ENCODE results near the gene OR10J1. TPM values are rescaled to one million over a fixed set of nuclear protein-coding genes. Genes with fewer than 3 reads are reported as not detected.

OR10J1 gene
- polyA plus RNA-seq, 1 donor (not counting 4 experiments of a cell fraction or from before 2014, with no cell fraction given): not detected

DNA sequence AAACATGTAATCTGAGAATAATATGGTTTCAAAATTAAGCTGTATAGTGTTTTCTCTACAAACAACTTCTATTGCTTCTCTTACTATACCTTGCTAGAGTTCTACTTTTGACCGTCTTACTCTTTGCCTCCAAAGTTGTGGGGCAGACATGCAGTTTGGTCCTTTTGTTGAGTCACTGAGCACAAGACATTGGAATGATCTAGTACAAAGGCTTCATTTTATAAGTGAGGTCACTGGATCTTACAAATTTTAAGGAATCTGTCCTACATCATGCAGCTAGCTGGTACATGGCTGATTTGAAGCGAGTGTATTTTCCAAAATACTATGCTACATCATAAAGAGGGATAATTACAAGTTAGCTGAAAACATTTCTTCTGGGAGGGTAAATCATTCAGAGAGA is 28.8 kb downstream of the OR10J1 start:
- TF ChIP-seq CTCF (optimal IDR thresholded peaks at IDR 0.05 in 1 of 3, IDR thresholded peaks at IDR 0.05 in 1 of 3, conservative IDR thresholded peaks at IDR 0.05 in 1 of 3; ENCODE audit: extremely low read depth in 1 of 3, insufficient read depth in 2 of 3, low read length in 3 of 3) (no peak), EZH2 (IDR thresholded peaks at IDR 0.05; ENCODE audit: low read length) (no peak)
- FAIRE-seq: no peak

DNA sequence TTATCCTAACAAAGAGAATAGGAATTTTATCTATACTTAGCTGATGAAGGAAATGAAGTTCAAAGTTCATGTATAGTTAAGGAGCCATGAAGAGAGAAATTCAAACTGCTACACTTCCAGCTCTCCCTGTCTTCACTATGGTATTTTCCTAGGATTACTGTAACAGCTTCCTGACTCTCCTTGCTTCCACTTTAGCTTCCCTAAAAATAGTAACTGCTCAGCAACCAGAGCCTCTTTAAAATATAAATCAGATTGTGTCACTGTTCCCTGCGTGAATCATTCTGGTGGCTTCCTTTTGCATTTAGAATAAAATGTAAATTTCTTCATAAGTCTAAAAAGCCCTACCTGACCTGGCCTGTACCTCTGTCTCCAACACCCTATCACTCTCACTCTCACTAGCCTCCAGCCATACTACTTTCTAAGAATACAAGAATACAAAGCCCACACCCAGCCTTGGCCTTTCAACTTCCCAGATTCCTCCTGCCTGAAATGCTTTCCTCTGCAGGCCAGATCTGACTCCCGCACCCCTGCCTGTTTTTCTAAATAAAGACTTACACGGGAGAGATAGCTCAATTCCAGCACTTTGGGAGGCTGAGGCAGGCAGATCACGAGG is 30.5 kb downstream of the OR10J1 start:
- Histone ChIP-seq H3K36me3 (ENCODE audit: control insufficient read depth in 2 of 2, extremely low read depth in 1 of 2, insufficient read depth in 2 of 2, low read length in 2 of 2) (no peaks in the 10 kb centered on the region), H3K4me2 (ENCODE audit: control insufficient read depth, extremely low read depth, insufficient read depth, low read depth, low read length) (no peak overlapping the region), H3K4me3 (ENCODE audit: control insufficient read depth in 2 of 3, extremely low read depth in 1 of 3, insufficient read depth in 2 of 3, low read depth in 1 of 3, low read length in 3 of 3) (no peak overlapping the region), H3K79me2 (ENCODE audit: control insufficient read depth, insufficient read depth, low read length) (no peaks in the 10 kb centered on the region), H2AFZ (ENCODE audit: control insufficient read depth, low read length) (no peak overlapping the region), H3K9me1 (ENCODE audit: control insufficient read depth, extremely low read depth, insufficient read depth, low read length) (no peaks in the 10 kb centered on the region), H3K9ac (ENCODE audit: control insufficient read depth, extremely low read depth, insufficient read depth, low read length) (no peak overlapping the region), H4K20me1 (ENCODE audit: control insufficient read depth, extremely low read depth, insufficient read depth, low read length) (no peaks in the 10 kb centered on the region), H3K27ac (ENCODE audit: control insufficient read depth, insufficient read depth, low read length) (no peak overlapping the region), H3K4me1 (ENCODE audit: control insufficient read depth, extremely low read depth, insufficient read depth, low read length) (no peaks in the 10 kb centered on the region), H3K27me3 (ENCODE audit: control insufficient read depth, extremely low read depth, insufficient read depth, low read length) (no peaks in the 10 kb centered on the region), H3K9me3 (ENCODE audit: control insufficient read depth, low read depth, low read length) (no peaks in the 10 kb centered on the region)
- DNase-seq (ENCODE audit: low read depth, low spot score) (no peak), FAIRE-seq (no peak)
- no peak for TF ChIP-seq EZH2 (IDR thresholded peaks at IDR 0.05; ENCODE audit: low read length)
- TF ChIP-seq CTCF (optimal IDR thresholded peaks at IDR 0.05 in 1 of 3, IDR thresholded peaks at IDR 0.05 in 1 of 3, conservative IDR thresholded peaks at IDR 0.05 in 1 of 3; ENCODE audit: extremely low read depth in 1 of 3, insufficient read depth in 2 of 3, low read length in 3 of 3): no peak
- dilution Hi-C loops (cut with MboI; ENCODE audit: extremely low pct_ligation_motif_present, low sequenced_read_pairs): no loop called here

More for the DNA sequence above, 28.8 kb downstream of the OR10J1 start:
- no peak overlapping the region for H3K9ac ChIP-seq (ENCODE audit: control insufficient read depth, extremely low read depth, insufficient read depth, low read length)
- H3K79me2 ChIP-seq (ENCODE audit: control insufficient read depth, insufficient read depth, low read length): no peaks in the 10 kb centered on the region
- H3K4me1 ChIP-seq (ENCODE audit: control insufficient read depth, extremely low read depth, insufficient read depth, low read length): no peaks in the 10 kb centered on the region
- H3K36me3 ChIP-seq (ENCODE audit: control insufficient read depth in 2 of 2, extremely low read depth in 1 of 2, insufficient read depth in 2 of 2, low read length in 2 of 2): no peaks in the 10 kb centered on the region
- no peaks in the 10 kb centered on the region for H4K20me1 ChIP-seq (ENCODE audit: control insufficient read depth, extremely low read depth, insufficient read depth, low read length)
- H2AFZ ChIP-seq (ENCODE audit: control insufficient read depth, low read length): no peak overlapping the region
- H3K4me3 ChIP-seq (ENCODE audit: control insufficient read depth in 2 of 3, extremely low read depth in 1 of 3, insufficient read depth in 2 of 3, low read depth in 1 of 3, low read length in 3 of 3): no peak overlapping the region
- no peak overlapping the region for H3K27ac ChIP-seq (ENCODE audit: control insufficient read depth, insufficient read depth, low read length)
- no peaks in the 10 kb centered on the region for H3K9me3 ChIP-seq (ENCODE audit: control insufficient read depth, low read depth, low read length)
- dilution Hi-C loops (cut with MboI; ENCODE audit: extremely low pct_ligation_motif_present, low sequenced_read_pairs): no loop called here
- no peaks in the 10 kb centered on the region for H3K27me3 ChIP-seq (ENCODE audit: control insufficient read depth, extremely low read depth, insufficient read depth, low read length)
- no peaks in the 10 kb centered on the region for H3K9me1 ChIP-seq (ENCODE audit: control insufficient read depth, extremely low read depth, insufficient read depth, low read length)
- no peak overlapping the region for H3K4me2 ChIP-seq (ENCODE audit: control insufficient read depth, extremely low read depth, insufficient read depth, low read depth, low read length)
- DNase-seq (ENCODE audit: low read depth, low spot score): no peak

Data from keratinocyte (primary cell).